Measurements from ENCODE around the gene DNAJC13. TPM values are rescaled to one million over a fixed set of nuclear protein-coding genes. Genes with fewer than 3 reads are reported as not detected.
"Not testable (repeated sequence)": the region's sequence is repeated elsewhere in the genome, so short reads cannot be mapped to it uniquely, and the experiment has no call there.

Gene DNAJC13
- polyA plus RNA-seq, 1 experiment: 50.5 TPM

GRCh38 chr3:132386259-132386658 lies 31.0 kb upstream of the DNAJC13 start:
- TF ChIP-seq, protein P1, sequence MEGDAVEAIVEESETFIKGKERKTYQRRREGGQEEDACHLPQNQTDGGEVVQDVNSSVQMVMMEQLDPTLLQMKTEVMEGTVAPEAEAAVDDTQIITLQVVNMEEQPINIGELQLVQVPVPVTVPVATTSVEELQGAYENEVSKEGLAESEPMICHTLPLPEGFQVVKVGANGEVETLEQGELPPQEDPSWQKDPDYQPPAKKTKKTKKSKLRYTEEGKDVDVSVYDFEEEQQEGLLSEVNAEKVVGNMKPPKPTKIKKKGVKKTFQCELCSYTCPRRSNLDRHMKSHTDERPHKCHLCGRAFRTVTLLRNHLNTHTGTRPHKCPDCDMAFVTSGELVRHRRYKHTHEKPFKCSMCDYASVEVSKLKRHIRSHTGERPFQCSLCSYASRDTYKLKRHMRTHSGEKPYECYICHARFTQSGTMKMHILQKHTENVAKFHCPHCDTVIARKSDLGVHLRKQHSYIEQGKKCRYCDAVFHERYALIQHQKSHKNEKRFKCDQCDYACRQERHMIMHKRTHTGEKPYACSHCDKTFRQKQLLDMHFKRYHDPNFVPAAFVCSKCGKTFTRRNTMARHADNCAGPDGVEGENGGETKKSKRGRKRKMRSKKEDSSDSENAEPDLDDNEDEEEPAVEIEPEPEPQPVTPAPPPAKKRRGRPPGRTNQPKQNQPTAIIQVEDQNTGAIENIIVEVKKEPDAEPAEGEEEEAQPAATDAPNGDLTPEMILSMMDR (IDR thresholded peaks at IDR 0.05; ENCODE audit: low read depth, low read length): no peak
- DNase-seq (ENCODE audit: low read depth, low spot score): no peak
- ChIA-PET POLR2A (no interaction called here), CTCF (no interaction called here)
- H3K27ac ChIP-seq (ENCODE audit: low read depth, low read length): no peak overlapping the region
- peaks cover 6% of the 10 kb centered on the region; the same call in 1 of the 2 replicates for H3K9me3 ChIP-seq (ENCODE audit: control insufficient read depth, insufficient read depth, low read length)
- no peak overlapping the region for H3K4me3 ChIP-seq (ENCODE audit: low read depth, low read length)
- no peaks in the 10 kb centered on the region for H3K27me3 ChIP-seq (ENCODE audit: control insufficient read depth, insufficient read depth, low read length)

GRCh38 chr3:132392675-132393074 lies 24.6 kb upstream of the DNAJC13 start:
- H3K9me3 ChIP-seq (ENCODE audit: control insufficient read depth, insufficient read depth, low read length); H3K27me3 ChIP-seq (ENCODE audit: control insufficient read depth, insufficient read depth, low read length); H3K27ac ChIP-seq (ENCODE audit: low read depth, low read length); DNase-seq (ENCODE audit: low read depth, low spot score); H3K4me3 ChIP-seq (ENCODE audit: low read depth, low read length); POLR2A ChIA-PET: not testable (repeated sequence)
- CTCF ChIA-PET: interaction anchor here (0.8 to 1.1 kb wide), 2 partner anchors 41 to 354 kb away, joined by 4 to 5 read pairs; no protein-coding TSS in a partner anchor

GRCh38 chr3:132394320-132394719 lies 23.0 kb upstream of the DNAJC13 start:
- Histone ChIP-seq H3K27ac (ENCODE audit: low read depth, low read length) (no peak overlapping the region), H3K27me3 (ENCODE audit: control insufficient read depth, insufficient read depth, low read length) (no peaks in the 10 kb centered on the region), H3K4me3 (ENCODE audit: low read depth, low read length) (no peak overlapping the region), H3K9me3 (ENCODE audit: control insufficient read depth, insufficient read depth, low read length) (peaks cover 5% of the 10 kb centered on the region; the same call in 1 of the 2 replicates)
- CTCF ChIA-PET: interaction anchor here (7.6 kb wide), 1 partner anchor 51 kb away, joined by 74 read pairs; no protein-coding TSS in a partner anchor
- POLR2A ChIA-PET: no interaction called here
- TF ChIP-seq, protein P1 (IDR thresholded peaks at IDR 0.05; ENCODE audit: low read depth, low read length): no peak
- no peak for DNase-seq (ENCODE audit: low read depth, low spot score)

DNA sequence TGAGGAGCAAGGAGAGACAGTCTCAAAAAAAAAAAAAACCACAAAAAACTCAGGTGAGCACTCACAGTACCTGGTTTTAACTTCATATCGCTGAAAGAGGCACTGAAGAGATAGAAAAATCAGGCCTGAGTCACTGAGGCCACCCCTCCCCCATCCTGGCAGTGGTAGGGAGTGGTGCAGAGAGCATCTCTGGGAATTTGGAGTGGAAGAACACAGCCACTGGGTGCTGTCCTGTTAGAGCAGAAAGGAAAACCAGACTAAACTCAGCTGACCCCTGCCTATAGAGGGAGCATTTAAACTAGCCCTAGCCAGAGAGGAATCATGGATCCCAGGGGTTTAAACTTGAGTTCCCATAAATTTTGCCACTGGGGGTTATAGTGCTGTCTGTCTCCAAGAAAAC lies 22.2 kb upstream of the DNAJC13 start:
- Histone ChIP-seq H3K9me3 (ENCODE audit: control insufficient read depth, insufficient read depth, low read length) (peaks cover 5% of the 10 kb centered on the region; the same call in 1 of the 2 replicates), H3K27ac (ENCODE audit: low read depth, low read length) (no peak overlapping the region), H3K27me3 (ENCODE audit: control insufficient read depth, insufficient read depth, low read length) (no peaks in the 10 kb centered on the region), H3K4me3 (ENCODE audit: low read depth, low read length) (no peak overlapping the region)
- POLR2A ChIA-PET: no interaction called here
- TF ChIP-seq, protein P1 (IDR thresholded peaks at IDR 0.05; ENCODE audit: low read depth, low read length): no peak
- no peak for DNase-seq (ENCODE audit: low read depth, low spot score)
- CTCF ChIA-PET: interaction anchor here (7.6 kb wide), 1 partner anchor 52 kb away, joined by 74 read pairs; no protein-coding TSS in a partner anchor

- Histone ChIP-seq H3K4me3 (ENCODE audit: low read depth, low read length) (no peak overlapping the region), H3K9me3 (ENCODE audit: control insufficient read depth, insufficient read depth, low read length) (peaks cover 5% of the 10 kb centered on the region; the same call in 1 of the 2 replicates), H3K27me3 (ENCODE audit: control insufficient read depth, insufficient read depth, low read length) (no peaks in the 10 kb centered on the region), H3K27ac (ENCODE audit: low read depth, low read length) (no peak overlapping the region)
- ChIA-PET CTCF (interaction anchor here (1.0 to 7.6 kb wide), 4 partner anchors 44 to 357 kb away, joined by 4 to 74 read pairs (median 12); no protein-coding TSS in a partner anchor), POLR2A (no interaction called here)
- no peak for DNase-seq (ENCODE audit: low read depth, low spot score)
- TF ChIP-seq, protein P1 (IDR thresholded peaks at IDR 0.05; ENCODE audit: low read depth, low read length): no peak
Measured at GRCh38 chr3:132396255-132396654, 21.0 kb upstream of the DNAJC13 start.

GRCh38 chr3:132396776-132397175 lies 20.5 kb upstream of the DNAJC13 start:
- H3K27me3 ChIP-seq (ENCODE audit: control insufficient read depth, insufficient read depth, low read length); POLR2A ChIA-PET; H3K4me3 ChIP-seq (ENCODE audit: low read depth, low read length); DNase-seq (ENCODE audit: low read depth, low spot score); H3K9me3 ChIP-seq (ENCODE audit: control insufficient read depth, insufficient read depth, low read length); H3K27ac ChIP-seq (ENCODE audit: low read depth, low read length): not testable (repeated sequence)
- CTCF ChIA-PET: interaction anchor here (1.0 to 7.6 kb wide), 6 partner anchors 45 to 358 kb away, joined by 4 to 139 read pairs (median 20); no protein-coding TSS in a partner anchor

Data from AG04450 (cell line).